C4-2B (cell line): ENCODE measurements around the gene PARD3.

Experiments
- H3K27ac ChIP-seq: fragments of 450-650 bp; 2 replicates; pipeline ENCODE4 v1.5.1; 2017
- ZFX ChIP-seq: fragments of 450-650 bp; IDR thresholded peaks from 2 replicates; pipeline ENCODE4 v1.6.1; 2017
- TF ChIP-seq, protein P1 (sequence below): fragments of 450-650 bp; conservative IDR thresholded peaks from 2 replicates; pipeline ENCODE4 v1.5.1; 2017; ENCODE audit warnings: mild to moderate bottlenecking

PARD3 gene

DNA sequence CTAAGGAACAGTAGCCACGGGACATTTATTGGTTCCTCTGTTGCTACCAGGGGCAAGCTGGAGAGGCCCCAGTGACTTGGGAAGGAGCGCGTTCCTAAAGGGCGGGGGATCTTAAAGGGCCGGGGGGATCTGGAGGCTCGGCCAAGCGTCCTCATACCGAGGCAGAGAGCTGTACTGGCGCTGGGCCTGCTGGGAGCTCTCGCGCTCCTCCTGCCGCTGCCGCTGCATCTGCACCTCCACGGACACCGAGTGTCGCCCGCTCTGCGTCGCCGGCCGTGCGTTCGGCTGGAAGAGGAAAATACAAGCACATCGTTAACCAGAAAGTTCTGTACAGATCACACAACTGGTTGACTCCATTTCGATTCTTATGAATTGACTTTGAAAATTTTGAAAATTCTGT, 695.6 kb downstream of the PARD3 start:
- H3K27ac ChIP-seq = no peak overlapping the region
- TF ChIP-seq, protein P1, sequence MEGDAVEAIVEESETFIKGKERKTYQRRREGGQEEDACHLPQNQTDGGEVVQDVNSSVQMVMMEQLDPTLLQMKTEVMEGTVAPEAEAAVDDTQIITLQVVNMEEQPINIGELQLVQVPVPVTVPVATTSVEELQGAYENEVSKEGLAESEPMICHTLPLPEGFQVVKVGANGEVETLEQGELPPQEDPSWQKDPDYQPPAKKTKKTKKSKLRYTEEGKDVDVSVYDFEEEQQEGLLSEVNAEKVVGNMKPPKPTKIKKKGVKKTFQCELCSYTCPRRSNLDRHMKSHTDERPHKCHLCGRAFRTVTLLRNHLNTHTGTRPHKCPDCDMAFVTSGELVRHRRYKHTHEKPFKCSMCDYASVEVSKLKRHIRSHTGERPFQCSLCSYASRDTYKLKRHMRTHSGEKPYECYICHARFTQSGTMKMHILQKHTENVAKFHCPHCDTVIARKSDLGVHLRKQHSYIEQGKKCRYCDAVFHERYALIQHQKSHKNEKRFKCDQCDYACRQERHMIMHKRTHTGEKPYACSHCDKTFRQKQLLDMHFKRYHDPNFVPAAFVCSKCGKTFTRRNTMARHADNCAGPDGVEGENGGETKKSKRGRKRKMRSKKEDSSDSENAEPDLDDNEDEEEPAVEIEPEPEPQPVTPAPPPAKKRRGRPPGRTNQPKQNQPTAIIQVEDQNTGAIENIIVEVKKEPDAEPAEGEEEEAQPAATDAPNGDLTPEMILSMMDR = no peak

DNA sequence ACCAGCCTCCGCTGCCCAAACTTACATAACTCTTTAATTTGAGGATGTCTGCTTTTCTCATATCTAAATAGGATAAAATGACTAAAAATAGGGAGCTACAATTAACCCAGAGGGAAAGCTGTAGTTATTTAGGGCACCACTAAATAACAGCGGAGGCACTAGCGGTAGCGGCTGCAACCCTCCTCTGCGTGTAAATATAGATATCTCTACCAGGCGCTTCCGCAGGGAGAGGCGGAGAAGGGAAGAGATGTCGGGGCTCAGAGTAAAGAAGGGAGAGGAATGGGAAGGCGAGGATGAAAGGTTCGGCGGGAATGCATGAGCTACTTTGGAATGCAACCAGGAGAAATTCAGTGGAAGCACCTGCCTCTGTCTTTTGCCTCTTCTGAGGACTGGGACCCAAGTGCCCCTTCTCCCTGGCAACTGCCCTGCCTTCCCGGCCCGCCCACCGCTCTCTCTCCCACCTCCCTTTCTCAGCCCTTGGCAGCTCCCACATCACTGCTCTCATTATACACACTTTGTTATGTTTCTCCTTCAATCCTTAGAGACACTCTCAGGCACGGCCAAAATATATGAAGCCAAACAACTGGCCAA, 698.3 kb downstream of the PARD3 start:
- TF ChIP-seq ZFX = no peak

DNA sequence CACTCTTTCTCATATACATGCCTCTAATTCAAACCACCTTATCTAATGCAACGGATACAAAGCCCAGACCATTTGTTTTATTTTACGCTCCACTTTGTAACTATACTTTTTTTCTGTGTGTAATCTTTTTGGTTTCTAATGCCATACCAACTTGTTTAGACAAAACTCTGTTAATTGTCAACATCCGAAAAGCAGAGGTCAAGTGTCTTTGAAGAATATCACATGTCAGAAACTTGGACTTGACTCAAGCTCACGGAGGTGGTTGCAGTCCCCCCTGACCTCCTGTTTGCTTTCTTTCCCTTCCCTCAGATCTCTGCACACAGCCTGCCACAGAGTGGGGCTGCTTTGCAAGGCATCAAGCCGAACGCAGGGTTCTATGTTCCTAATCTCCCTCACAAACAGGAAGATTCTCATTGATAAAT, 698.9 kb downstream of the PARD3 start:
- TF ChIP-seq, protein P1 = no peak
- TF ChIP-seq ZFX = no peak
- no peak overlapping the region for H3K27ac ChIP-seq

More for the DNA sequence above, 698.3 kb downstream of the PARD3 start:
- no peak overlapping the region for H3K27ac ChIP-seq

DNA sequence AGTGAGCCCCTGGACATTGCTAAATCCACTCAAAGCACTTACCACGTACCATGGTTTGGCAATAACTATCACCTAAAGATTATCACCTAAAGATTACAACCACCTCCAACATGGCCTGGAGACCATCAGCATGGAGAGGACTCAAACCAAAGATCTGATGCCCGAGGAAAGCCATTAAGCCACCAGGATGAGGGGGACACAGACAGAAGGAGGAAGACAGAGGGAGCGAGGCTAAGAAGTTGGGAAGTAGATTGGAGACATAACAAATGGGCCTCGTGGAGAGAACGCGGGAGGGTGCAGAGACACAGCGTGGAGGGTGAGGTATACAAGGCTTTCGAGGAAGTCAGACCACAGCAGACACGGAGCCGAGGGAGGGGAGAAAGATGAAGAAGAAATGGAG, 700.2 kb downstream of the PARD3 start:
- no peak overlapping the region for H3K27ac ChIP-seq
- TF ChIP-seq, protein P1 = no peak
- no peak for TF ChIP-seq ZFX

DNA sequence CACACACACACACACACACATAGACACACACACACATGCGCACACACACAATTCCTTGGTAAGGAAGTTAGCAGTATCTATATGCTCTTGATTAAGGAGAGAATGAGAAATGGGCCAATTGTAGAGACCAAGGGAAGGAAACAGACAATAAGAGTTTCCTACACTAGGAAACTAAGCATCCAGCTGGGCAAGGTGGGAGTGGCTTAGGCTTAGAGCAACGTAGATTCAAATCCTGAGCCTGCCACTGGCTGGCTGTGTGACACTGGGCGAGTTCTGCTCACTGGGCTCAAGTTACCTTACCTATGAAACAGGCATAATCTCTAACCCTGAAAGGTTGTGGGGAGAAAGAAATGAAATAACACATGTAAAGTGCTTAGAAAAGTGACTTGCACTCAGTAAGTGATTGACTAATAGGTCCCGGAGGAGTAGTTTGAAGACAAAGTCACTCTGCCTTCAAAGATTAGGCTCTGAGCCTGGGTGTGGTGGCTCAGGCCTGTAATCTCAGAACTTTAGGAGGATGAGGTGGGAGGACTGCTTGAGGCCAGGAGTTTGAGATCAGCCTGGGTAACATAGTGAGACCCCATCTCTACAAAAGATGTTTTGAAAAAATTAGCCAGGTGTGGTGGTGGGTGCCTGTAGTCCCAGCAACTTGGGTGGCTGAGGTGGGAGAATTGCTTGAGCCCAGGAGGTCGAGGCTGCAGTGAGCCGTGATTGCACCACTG, 701.4 kb downstream of the PARD3 start:
- H3K27ac ChIP-seq = no peak overlapping the region

DNA sequence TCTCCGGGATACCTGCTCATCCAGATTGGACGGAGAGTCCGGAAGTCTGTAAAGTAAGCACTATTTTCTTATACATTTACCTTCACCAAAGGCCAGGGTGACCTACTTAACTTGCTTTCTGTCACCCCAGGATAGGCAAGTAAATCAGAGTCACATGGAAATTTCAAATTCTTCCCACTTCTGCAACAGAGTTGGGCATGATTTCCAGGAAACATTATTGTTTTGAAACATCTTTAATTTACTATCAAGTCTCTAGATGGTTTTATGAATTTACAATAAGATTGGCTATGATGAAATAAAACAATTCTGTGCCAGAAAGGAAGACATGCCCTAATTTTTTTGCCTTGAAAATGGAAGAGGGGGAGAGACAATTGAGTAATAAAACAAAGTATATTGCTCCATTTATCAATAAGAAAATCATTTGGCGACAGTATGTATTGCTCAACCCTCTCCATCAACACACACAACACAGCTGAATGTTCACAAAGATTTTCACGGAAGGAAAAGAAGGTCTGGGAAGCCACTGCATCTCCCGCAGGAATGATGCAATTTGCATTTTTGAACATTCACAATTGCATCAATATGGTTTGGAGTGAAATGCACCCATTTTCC, 702.8 kb downstream of the PARD3 start:
- no peak overlapping the region for H3K27ac ChIP-seq
- TF ChIP-seq, protein P1 = no peak
- TF ChIP-seq ZFX = no peak

More for the DNA sequence above, 701.4 kb downstream of the PARD3 start:
- TF ChIP-seq, protein P1 = no peak
- no peak for TF ChIP-seq ZFX

DNA sequence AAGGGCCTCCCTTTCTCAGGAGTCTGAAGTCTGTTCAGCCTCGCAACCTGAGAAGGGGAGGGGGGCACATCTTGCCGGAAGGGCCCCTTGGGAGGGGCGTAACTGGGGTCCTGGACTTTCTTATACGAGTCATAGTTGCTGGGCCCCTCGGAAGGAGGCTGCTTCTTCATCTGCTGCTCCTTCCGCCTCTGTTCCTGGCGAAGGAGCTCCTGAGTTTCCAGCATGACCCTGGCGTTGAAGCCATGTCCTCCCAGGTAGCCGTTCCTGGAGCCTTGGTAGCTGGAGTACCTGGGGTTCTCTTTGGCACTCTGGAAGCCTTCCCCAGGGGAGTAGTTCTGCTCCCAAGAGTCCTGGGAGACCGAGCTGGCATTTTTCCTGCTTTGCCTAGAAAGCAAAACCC, 703.9 kb downstream of the PARD3 start:
- no peak for TF ChIP-seq ZFX
- TF ChIP-seq, protein P1 = no peak
- no peak overlapping the region for H3K27ac ChIP-seq
